ENCODE results near the gene MAST4.

The MAST4 gene

GRCh38 chr5:66595756-66596635 is at the start of gene MAST4:
Gene MAST4, plus strand, starts transcription at chr5:66596393. Its CDS starts 263 bp downstream, at chr5:66596656.
- H3K9me3 ChIP-seq (ENCODE audit: control insufficient read depth in 5 of 5, low read length in 5 of 5): no peaks in the 10 kb centered on the region
- no peaks in the 10 kb centered on the region for H3K36me3 ChIP-seq (ENCODE audit: control insufficient read depth in 5 of 5, insufficient read depth in 5 of 5, low read length in 5 of 5)
- H3K27ac ChIP-seq (ENCODE audit: low read depth, low read length): peak within 1 kb of the TSS; percentile 78
- peak within 1 kb of the TSS; percentile 8 to 78 (median 64) for H3K9ac ChIP-seq (ENCODE audit: low read length in 5 of 5)
- H3K4me1 ChIP-seq (ENCODE audit: control insufficient read depth in 5 of 5, insufficient read depth in 5 of 5, low read length in 5 of 5): peaks cover 0 to 49% (median 34%) of the 10 kb centered on the region in 5 donors
- H3K4me3 ChIP-seq (ENCODE audit: low read depth in 1 of 5, low read length in 5 of 5): peak within 1 kb of the TSS; percentile 70 to 94 (median 80)
- peaks cover 0 to 18% (median 8%) of the 10 kb centered on the region in 5 donors for H3K27me3 ChIP-seq (ENCODE audit: control insufficient read depth in 5 of 5, insufficient read depth in 4 of 5, low read length in 5 of 5)

DNA sequence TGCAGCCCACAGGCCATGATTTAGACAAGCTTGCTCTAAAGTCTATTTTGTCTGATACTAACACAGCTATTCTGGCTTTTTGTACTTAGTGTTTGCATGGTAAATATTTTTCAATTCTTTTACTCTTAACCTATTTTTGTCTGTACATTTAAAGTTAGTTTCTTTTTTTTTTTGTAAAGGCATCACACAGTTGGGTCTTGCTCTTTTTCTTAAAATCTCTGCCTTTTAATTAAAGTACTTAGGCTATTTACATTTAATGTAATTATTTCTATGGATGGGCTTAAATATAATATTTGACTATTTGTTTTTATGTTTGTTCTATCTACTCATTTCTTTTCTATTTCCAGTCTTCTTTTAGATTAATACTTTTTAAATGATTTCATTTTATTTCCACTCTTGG is 49.7 kb upstream of the MAST4 start:
- Histone ChIP-seq H3K4me3 (ENCODE audit: low read depth in 1 of 5, low read length in 5 of 5) (no peak overlapping the region), H3K27me3 (ENCODE audit: control insufficient read depth in 5 of 5, insufficient read depth in 4 of 5, low read length in 5 of 5) (no peaks in the 10 kb centered on the region), H3K9ac (ENCODE audit: low read length in 5 of 5) (no peak overlapping the region), H3K27ac (ENCODE audit: low read depth, low read length) (no peak overlapping the region), H3K9me3 (ENCODE audit: control insufficient read depth in 5 of 5, low read length in 5 of 5) (peaks cover 0 to 4% (median 2%) of the 10 kb centered on the region in 5 donors), H3K36me3 (ENCODE audit: control insufficient read depth in 5 of 5, insufficient read depth in 5 of 5, low read length in 5 of 5) (no peaks in the 10 kb centered on the region), H3K4me1 (ENCODE audit: control insufficient read depth in 5 of 5, insufficient read depth in 5 of 5, low read length in 5 of 5) (peaks cover 0 to under 1% (median 0%) of the 10 kb centered on the region in 5 donors)

- Histone ChIP-seq H3K27ac (ENCODE audit: low read depth, low read length) (no peak overlapping the region), H3K36me3 (ENCODE audit: control insufficient read depth in 5 of 5, insufficient read depth in 5 of 5, low read length in 5 of 5) (no peaks in the 10 kb centered on the region)
Measured at GRCh38 chr5:66551338-66551737, 44.9 kb upstream of the MAST4 start.

DNA sequence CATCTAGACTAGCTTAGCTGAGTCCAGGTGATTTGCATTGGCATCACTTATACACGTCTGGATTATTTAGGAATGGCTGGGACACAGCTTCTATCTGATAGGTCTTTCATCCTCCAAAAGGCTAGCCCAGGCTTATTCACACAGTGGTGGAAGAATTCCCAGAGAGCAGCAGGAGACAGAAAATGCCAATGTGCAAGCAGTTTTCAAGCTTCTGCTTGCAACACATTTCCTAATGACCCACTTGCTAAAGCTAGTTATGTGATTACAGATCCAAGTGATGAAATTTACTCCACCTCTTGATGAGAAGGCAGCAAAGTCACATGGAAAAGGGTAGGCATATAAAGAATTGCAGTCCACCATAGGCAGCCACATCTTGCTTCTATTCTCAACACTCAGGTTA is 44.2 kb upstream of the MAST4 start:
- Histone ChIP-seq H3K36me3 (ENCODE audit: control insufficient read depth in 5 of 5, insufficient read depth in 5 of 5, low read length in 5 of 5) (no peaks in the 10 kb centered on the region), H3K27me3 (ENCODE audit: control insufficient read depth in 5 of 5, insufficient read depth in 4 of 5, low read length in 5 of 5) (no peaks in the 10 kb centered on the region), H3K27ac (ENCODE audit: low read depth, low read length) (no peak overlapping the region), H3K9me3 (ENCODE audit: control insufficient read depth in 5 of 5, low read length in 5 of 5) (peaks cover 0 to 5% (median 2%) of the 10 kb centered on the region in 5 donors), H3K4me1 (ENCODE audit: control insufficient read depth in 5 of 5, insufficient read depth in 5 of 5, low read length in 5 of 5) (peaks cover 0 to 6% (median 0%) of the 10 kb centered on the region in 5 donors), H3K9ac (ENCODE audit: low read length in 5 of 5) (no peak overlapping the region), H3K4me3 (ENCODE audit: low read depth in 1 of 5, low read length in 5 of 5) (no peak overlapping the region)

More at GRCh38 chr5:66551338-66551737, 44.9 kb upstream of the MAST4 start:
- peaks cover 1 to 5% (median 2%) of the 10 kb centered on the region in 5 donors for H3K9me3 ChIP-seq (ENCODE audit: control insufficient read depth in 5 of 5, low read length in 5 of 5)
- H3K27me3 ChIP-seq (ENCODE audit: control insufficient read depth in 5 of 5, insufficient read depth in 4 of 5, low read length in 5 of 5): no peaks in the 10 kb centered on the region
- no peak overlapping the region for H3K9ac ChIP-seq (ENCODE audit: low read length in 5 of 5)
- H3K4me3 ChIP-seq (ENCODE audit: low read depth in 1 of 5, low read length in 5 of 5): no peak overlapping the region
- H3K4me1 ChIP-seq (ENCODE audit: control insufficient read depth in 5 of 5, insufficient read depth in 5 of 5, low read length in 5 of 5): peaks cover 0 to 6% (median 0%) of the 10 kb centered on the region in 5 donors

- H3K9me3 ChIP-seq (ENCODE audit: control insufficient read depth in 5 of 5, low read length in 5 of 5): peaks cover 0 to 5% (median 2%) of the 10 kb centered on the region in 5 donors
- H3K9ac ChIP-seq (ENCODE audit: low read length in 5 of 5): no peak overlapping the region
- peaks cover 0 to 6% (median 0%) of the 10 kb centered on the region in 5 donors for H3K4me1 ChIP-seq (ENCODE audit: control insufficient read depth in 5 of 5, insufficient read depth in 5 of 5, low read length in 5 of 5)
- no peak overlapping the region for H3K4me3 ChIP-seq (ENCODE audit: low read depth in 1 of 5, low read length in 5 of 5)
- H3K36me3 ChIP-seq (ENCODE audit: control insufficient read depth in 5 of 5, insufficient read depth in 5 of 5, low read length in 5 of 5): no peaks in the 10 kb centered on the region
- H3K27ac ChIP-seq (ENCODE audit: low read depth, low read length): no peak overlapping the region
- H3K27me3 ChIP-seq (ENCODE audit: control insufficient read depth in 5 of 5, insufficient read depth in 4 of 5, low read length in 5 of 5): no peaks in the 10 kb centered on the region
Measured at GRCh38 chr5:66553368-66553912, 42.8 kb upstream of the MAST4 start.

DNA sequence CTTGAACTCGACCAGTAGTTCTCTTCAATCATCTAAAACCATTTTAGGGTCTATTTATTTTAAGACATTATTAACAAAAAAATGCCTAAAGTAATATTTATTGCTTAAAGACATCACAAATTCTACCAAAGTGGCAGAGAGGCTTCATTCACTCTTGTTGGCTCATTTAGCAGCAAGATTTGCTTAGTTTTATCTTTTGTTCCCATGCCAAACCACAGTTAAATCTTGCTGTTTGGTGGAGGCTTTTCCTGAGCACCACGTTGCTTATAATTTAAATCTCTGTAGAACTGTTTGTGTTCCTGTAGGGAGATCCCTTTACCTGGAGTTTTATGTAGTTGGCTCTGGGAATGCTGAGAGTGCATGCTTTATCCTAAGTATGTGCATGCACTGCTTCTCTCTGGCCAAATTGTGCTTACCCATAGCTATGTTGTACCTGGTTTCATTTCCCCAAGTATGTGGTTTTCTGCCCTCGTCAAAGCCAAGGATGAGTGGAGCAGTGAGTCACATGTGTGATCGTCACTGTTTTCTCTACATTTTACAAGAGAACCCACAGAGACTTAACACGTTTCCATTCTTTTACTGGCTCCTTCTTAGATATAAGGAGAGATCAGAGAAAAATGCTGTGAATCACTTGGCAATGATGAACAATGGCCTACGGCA is 42.1 kb upstream of the MAST4 start:
- Histone ChIP-seq H3K36me3 (ENCODE audit: control insufficient read depth in 5 of 5, insufficient read depth in 5 of 5, low read length in 5 of 5) (no peaks in the 10 kb centered on the region), H3K27me3 (ENCODE audit: control insufficient read depth in 5 of 5, insufficient read depth in 4 of 5, low read length in 5 of 5) (no peaks in the 10 kb centered on the region), H3K9me3 (ENCODE audit: control insufficient read depth in 5 of 5, low read length in 5 of 5) (peaks cover 0 to 5% (median 0%) of the 10 kb centered on the region in 5 donors), H3K27ac (ENCODE audit: low read depth, low read length) (no peak overlapping the region), H3K4me3 (ENCODE audit: low read depth in 1 of 5, low read length in 5 of 5) (no peak overlapping the region), H3K9ac (ENCODE audit: low read length in 5 of 5) (no peak overlapping the region), H3K4me1 (ENCODE audit: control insufficient read depth in 5 of 5, insufficient read depth in 5 of 5, low read length in 5 of 5) (peaks cover 0 to 6% (median 0%) of the 10 kb centered on the region in 5 donors)

DNA sequence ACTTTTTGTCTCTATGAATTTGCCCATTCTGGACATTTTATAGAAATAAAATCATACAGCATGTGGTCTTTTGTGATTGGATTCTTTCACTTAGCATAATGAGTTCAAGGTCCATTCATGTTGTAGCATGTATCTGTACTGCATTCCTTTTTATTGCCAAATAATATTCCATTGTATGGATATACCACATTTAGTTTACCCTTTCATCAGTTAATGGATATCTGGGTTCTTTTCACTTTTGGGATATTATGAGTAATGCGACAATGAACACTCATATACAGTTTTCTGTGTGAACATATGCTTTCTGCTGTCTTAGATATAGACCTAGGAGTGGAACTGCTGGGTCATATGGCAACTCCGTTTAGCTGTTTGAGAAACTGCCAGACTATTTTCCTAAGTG is 41.3 kb upstream of the MAST4 start:
- Histone ChIP-seq H3K9ac (ENCODE audit: low read length in 5 of 5) (no peak overlapping the region), H3K9me3 (ENCODE audit: control insufficient read depth in 5 of 5, low read length in 5 of 5) (peaks cover 0 to 5% (median 0%) of the 10 kb centered on the region in 5 donors), H3K36me3 (ENCODE audit: control insufficient read depth in 5 of 5, insufficient read depth in 5 of 5, low read length in 5 of 5) (no peaks in the 10 kb centered on the region), H3K27ac (ENCODE audit: low read depth, low read length) (no peak overlapping the region), H3K4me1 (ENCODE audit: control insufficient read depth in 5 of 5, insufficient read depth in 5 of 5, low read length in 5 of 5) (peaks cover 0 to 6% (median 0%) of the 10 kb centered on the region in 5 donors), H3K4me3 (ENCODE audit: low read depth in 1 of 5, low read length in 5 of 5) (no peak overlapping the region), H3K27me3 (ENCODE audit: control insufficient read depth in 5 of 5, insufficient read depth in 4 of 5, low read length in 5 of 5) (no peaks in the 10 kb centered on the region)

- Histone ChIP-seq H3K27me3 (ENCODE audit: control insufficient read depth in 5 of 5, insufficient read depth in 4 of 5, low read length in 5 of 5) (no peaks in the 10 kb centered on the region), H3K36me3 (ENCODE audit: control insufficient read depth in 5 of 5, insufficient read depth in 5 of 5, low read length in 5 of 5) (no peaks in the 10 kb centered on the region), H3K4me1 (ENCODE audit: control insufficient read depth in 5 of 5, insufficient read depth in 5 of 5, low read length in 5 of 5) (no peaks in the 10 kb centered on the region), H3K4me3 (ENCODE audit: low read depth in 1 of 5, low read length in 5 of 5) (no peak overlapping the region), H3K9me3 (ENCODE audit: control insufficient read depth in 5 of 5, low read length in 5 of 5) (peaks cover 0 to 5% (median 0%) of the 10 kb centered on the region in 5 donors), H3K9ac (ENCODE audit: low read length in 5 of 5) (no peak overlapping the region), H3K27ac (ENCODE audit: low read depth, low read length) (no peak overlapping the region)
Measured at GRCh38 chr5:66558560-66558959, 37.6 kb upstream of the MAST4 start.

DNA sequence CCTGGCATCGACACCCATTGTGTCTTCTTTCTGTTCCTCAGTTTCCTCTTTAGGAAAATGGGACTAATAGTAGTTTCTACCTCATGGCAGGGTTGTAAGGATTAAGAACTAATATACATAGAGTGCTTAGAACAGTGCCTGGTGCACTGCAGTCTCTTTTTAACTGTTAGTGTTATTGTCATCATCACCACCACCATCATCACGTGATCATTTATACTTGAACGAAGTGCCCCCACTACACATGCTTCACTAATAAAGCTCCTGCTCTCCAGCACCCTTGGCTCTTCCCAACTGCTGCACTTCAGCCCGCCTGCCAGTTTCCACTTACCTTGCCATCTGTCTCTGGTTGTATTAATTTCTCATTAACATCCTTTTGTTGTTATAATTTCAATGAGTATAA is 35.8 kb upstream of the MAST4 start:
- H3K27me3 ChIP-seq (ENCODE audit: control insufficient read depth in 5 of 5, insufficient read depth in 4 of 5, low read length in 5 of 5): no peaks in the 10 kb centered on the region
- H3K27ac ChIP-seq (ENCODE audit: low read depth, low read length): no peak overlapping the region
- no peak overlapping the region for H3K9ac ChIP-seq (ENCODE audit: low read length in 5 of 5)
- no peaks in the 10 kb centered on the region for H3K9me3 ChIP-seq (ENCODE audit: control insufficient read depth in 5 of 5, low read length in 5 of 5)
- no peaks in the 10 kb centered on the region for H3K36me3 ChIP-seq (ENCODE audit: control insufficient read depth in 5 of 5, insufficient read depth in 5 of 5, low read length in 5 of 5)
- H3K4me1 ChIP-seq (ENCODE audit: control insufficient read depth in 5 of 5, insufficient read depth in 5 of 5, low read length in 5 of 5): no peaks in the 10 kb centered on the region
- H3K4me3 ChIP-seq (ENCODE audit: low read depth in 1 of 5, low read length in 5 of 5): no peak overlapping the region
